Activated CD4-positive, alpha-beta T cell treated with anti-CD3 and anti-CD28 coated beads for 1 hour (primary cell): Measurements from ENCODE around the gene OR2L3.
"Not testable (repeated sequence)": the region's sequence is repeated elsewhere in the genome, so short reads cannot be mapped to it uniquely, and the experiment has no call there.

Source experiments
- DNase-seq: peaks from one replicate; pipeline ENCODE4 v3.0.0-alpha.2; 2020

OR2L3 gene, protein sequence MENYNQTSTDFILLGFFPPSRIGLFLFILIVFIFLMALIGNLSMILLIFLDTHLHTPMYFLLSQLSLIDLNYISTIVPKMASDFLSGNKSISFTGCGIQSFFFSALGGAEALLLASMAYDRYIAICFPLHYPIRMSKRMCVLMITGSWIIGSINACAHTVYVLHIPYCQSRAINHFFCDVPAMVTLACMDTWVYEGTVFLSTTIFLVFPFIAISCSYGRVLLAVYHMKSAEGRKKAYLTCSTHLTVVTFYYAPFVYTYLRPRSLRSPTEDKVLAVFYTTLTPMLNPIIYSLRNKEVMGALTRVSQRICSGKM

DNA sequence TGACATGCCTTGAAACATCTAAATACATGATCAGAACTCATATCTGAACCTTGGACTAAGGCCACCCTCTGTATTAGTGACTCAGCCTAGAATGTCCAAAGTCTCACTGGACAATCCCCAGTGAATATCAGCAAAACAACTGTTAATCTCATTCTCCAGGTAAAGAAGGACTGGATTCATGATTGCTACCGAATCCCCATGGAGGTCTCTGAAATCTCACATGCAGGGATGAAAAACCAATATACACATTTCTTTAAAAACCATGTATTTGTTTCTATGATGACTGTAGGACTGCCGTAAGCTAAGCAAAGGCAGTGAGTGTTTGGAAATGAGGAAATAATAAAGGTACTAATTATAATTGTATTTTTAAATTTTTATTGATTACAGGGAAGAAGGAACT lies at the start of gene OR2L3:
Gene OR2L3 (plus strand): TSS at position 301 of the 400 bp plus-strand sequence. CDS start 13,846 bp downstream, outside the sequence.
- DNase-seq, result no peak

DNA sequence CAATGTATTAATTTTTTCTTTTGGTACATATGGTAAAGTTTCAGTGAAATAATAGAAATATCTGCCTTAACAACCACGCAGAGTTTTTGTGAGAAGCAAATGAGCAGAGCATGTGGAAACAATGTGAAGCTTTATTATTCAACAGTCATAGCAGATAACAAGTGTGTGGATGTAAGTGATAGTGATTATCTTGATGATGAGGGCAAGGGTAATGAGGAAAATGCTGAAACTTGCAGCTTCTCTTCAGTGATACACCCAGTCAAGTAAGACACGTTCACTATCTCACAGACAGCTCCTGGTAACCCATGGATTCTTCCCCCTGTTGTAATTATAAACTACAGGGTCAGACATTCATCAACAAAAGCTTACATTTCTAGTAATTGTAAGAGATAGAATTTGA lies 47.8 kb upstream of the OR2L3 start:
- DNase-seq, result no peak

DNA sequence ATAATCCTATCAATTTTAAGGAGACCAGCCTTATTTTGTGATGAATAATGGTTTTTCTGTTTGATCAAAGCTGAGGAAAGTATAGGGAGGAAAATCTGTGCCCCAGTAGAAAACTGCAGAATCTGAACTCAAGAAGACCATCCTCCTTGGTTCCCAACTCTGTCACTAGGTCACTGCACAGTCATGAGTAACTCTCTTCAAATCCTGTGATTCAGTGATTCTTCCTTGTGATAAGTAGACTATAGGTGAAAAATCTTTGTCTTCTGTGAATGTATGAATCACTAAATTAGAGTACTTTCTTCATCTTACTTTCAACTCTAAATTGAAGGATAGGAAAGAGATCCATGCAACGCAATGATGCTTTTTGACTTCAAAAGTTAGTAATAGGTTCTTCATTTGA lies 46.5 kb upstream of the OR2L3 start:
- DNase-seq, result no peak

GRCh38 chr1:248007778-248008177 lies 38.9 kb upstream of the OR2L3 start:
- no peak for DNase-seq

GRCh38 chr1:248009681-248010080 lies 37.0 kb upstream of the OR2L3 start:
- no peak for DNase-seq

DNA sequence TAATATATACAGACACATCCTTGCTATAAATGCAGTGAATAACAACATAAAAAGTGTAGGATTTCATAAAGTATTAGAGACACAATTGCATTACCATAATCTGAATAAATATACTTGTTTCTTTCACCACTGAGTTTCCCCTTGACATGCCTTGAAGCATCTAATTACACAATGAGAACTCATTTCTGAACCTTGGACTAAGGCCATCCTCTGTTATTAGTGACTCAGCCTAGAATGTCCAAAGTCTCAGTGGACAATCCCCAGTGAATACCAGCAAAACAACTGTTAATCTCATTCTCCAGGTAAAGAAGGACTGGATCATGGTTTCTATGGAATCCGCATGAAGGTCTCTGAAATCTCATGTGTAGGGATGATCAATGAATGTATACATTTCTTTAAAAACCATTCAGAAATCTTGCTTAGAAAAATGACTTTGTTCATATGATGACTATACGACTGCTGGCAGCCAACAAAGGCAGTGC lies 33.4 kb upstream of the OR2L3 start, which contains the start of gene OR2L5:
Gene OR2L5 (plus strand): TSS at position 432 of the 482 bp plus-strand sequence. CDS start 8,288 bp downstream, outside the sequence.
- DNase-seq, result no peak

DNA sequence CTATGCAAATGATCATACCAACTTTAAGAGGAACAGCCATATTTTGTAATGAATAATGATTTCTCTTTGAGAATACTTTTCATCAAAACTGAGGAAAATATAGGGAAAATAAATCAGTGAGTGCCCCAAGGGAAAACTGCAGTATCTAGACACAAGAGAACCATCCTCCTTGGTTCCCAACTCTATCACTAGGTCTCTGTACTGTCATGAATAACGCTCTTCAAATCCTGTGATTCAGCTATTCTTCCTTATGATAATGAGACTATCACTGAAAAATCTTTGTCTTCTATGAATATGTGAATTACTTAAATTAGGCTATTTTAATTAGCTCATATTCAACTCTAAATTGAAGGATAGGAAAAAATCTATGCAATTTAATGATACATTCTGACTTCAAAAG lies 30.8 kb upstream of the OR2L3 start:
- no peak for DNase-seq

GRCh38 chr1:248029770-248030169 lies 16.9 kb upstream of the OR2L3 start, which contains the start of gene OR2L2:
TSS of gene OR2L2 (plus strand) at chr1:248030070. CDS start at chr1:248038268, 8,198 bp downstream.
- no peak for DNase-seq

GRCh38 chr1:248045209-248045608 lies 1.4 kb upstream of the OR2L3 start:
- no peak for DNase-seq

DNA sequence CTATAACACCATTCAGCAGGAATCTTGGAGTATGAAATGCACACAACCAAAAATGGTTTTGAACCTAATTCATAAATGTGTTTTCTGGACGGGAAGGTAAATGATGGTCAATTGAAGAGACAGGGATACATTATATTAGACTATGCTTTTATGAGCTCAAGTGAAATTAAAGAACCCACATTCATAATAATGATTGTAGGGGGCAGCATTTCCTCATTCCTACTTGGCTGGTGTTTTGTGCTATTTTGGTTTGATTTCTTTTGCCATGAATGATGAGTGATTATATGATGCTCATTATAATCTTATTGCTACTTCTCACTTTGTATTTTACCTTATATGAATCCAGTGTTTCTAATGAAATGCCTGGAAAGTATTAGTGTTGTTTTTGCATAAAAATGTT lies 372 bp downstream of the OR2L3 start:
- no peak for DNase-seq

DNA sequence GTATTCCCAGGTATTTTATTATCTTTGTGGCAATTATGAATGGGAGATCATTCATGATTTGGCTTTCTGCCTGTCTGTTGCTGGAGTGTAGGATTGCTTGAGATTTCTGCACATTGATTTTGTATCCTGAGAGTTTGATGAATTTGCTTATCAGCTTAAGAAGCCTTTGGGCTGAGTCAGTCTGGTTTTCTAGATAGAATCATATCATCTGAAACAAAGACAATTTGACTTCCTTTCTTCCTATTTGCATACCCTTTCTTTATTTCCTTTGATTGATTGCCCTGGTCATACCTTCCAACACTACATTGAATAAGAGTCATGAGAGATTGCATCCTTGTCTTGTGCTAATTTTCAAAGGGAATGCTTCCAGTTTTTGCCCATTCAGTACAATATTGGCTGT lies 8.0 kb downstream of the OR2L3 start:
- no peak for DNase-seq

DNA sequence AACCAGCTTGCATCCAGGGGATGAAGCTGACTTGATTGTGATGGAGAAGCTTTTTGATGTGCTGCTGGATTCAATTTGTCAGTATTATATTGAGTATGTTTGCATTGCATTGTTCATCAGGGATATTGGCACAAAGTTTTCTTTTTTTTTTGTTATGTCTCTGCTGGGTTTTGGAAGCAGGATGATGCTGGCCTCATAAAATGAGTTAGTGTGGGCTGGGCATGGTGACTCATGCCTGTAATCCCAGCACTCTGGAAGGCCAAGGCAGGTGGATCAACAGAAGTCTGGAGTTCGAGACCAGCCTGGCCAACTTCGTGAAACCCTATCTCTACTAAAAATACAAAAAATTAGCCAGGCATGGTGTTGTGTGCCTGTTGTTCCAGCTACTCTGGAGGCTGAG lies 8.6 kb downstream of the OR2L3 start:
- no peak for DNase-seq

GRCh38 chr1:248065071-248065470 lies 18.4 kb downstream of the OR2L3 start:
- DNase-seq, result no peak

- DNase-seq, result no peak
Measured at GRCh38 chr1:248065604-248066003, 19.0 kb downstream of the OR2L3 start.

DNA sequence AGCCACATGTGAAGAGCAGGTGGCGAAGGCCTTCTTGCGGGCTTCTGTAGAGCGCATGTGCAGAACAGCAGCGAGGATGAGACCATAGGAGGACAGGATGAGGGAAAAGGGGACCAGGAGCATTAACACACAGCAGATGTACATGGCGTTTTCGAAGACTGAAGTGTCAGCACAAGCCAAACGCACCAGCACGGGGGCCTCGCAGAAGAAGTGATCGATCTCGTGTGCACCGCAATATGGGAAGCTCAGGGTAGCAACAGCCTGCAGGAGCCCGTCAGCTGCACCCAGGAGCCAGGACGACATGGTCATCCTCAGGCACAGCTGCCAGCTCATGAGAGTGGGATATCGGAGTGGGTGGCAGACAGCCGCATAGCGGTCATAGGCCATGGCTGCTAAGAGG lies 37.2 kb downstream of the OR2L3 start:
- DNase-seq, result not testable (repeated sequence)

DNA sequence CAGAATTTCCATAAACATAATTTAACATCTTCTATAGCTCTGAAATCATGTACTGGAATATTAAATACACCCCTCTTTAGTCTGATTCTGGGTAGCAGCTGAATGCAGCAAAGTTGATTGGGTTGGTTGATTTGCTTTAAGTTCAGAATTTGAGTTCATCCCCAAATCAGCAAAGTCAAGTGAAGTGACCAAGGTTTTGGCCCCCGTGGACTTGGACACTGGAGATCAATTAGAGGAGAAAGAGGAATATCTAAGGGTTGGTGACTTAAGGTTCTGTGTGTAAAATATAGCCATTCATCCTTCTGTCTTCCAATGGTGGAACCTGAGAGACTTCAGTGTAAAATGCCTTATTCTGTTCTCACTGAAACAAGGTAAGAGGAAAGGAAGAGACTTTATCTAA lies 48.2 kb downstream of the OR2L3 start, which contains the start of gene OR2L13:
Gene OR2L13 (plus strand): TSS at position 301 of the 400 bp plus-strand sequence. CDS start 4,192 bp downstream, outside the sequence.
- no peak for DNase-seq

DNA sequence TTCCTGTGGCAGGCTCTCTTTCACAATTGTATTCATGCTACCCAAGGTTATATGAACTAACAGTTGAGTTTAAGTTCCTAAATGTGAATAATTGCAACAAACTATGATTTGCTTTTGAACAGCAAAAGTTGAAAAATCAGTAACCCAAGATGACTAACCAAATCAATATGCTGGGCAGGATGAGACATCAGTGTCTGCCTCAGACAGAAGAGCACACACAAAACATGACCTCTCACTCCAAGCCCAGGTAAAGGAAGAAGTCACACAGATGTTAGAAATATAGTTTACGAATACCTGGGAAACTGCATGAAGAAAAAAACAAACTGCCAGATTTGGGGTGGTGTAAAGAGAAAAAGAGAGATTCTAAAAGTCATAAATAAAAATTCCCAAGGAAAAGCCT lies 51.9 kb downstream of the OR2L3 start:
- no peak for DNase-seq

DNA sequence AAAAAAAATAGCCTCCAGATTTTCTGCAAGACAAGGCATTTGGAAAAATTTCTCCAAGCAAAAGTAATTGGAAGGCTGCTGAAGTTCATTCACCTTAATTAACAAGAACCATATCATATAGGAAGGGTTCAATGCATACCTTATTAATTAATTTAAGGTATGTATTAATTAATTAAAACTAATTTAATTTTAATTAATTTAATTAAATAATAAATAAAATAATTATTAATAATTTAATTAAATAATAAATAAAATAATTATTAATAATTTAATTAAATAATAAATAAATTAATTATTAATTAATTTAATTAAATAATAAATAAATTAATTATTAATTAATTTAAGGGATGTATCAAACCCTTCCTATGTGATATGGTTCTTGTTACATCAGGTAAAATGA lies 56.2 kb downstream of the OR2L3 start:
- DNase-seq, result no peak

GRCh38 chr1:248111157-248111556 lies 64.5 kb downstream of the OR2L3 start:
- no peak for DNase-seq
